Activated CD4-positive, alpha-beta memory T cell treated with anti-CD3 and anti-CD28 coated beads, Interleukin-2, amount 10 ng/mL, durations not matched to agents 7 days and 5 days (primary cell): Measurements from ENCODE around the gene TFAP2A. TPM values are rescaled to one million over a fixed set of nuclear protein-coding genes. Genes with fewer than 3 reads are reported as not detected.

Experiments used
- CTCF ChIA-PET: fragments of 350-600 bp; sonication (Branson Sonifier 250); formaldehyde crosslinking; loops from one replicate; lab custom pipeline; 2021; ENCODE audit warnings: antibody characterized with exemption, inconsistent platforms; lab: Charles Lee
- POLR2A ChIA-PET: fragments of 350-600 bp; sonication (Branson Sonifier 250); formaldehyde crosslinking; loops from one replicate; lab custom pipeline; 2021; ENCODE audit warnings: antibody characterized with exemption; lab: Charles Lee
- DNase-seq: peaks from one replicate; pipeline ENCODE4 v3.0.0-alpha.2; 2020
- H3K27ac Mint-ChIP-seq: one replicate; pipeline ENCODE4 v1.8.0; 2021; ENCODE audit warnings: mild to moderate bottlenecking, mixed read lengths
- H3K27me3 Mint-ChIP-seq: one replicate; pipeline ENCODE4 v1.8.0; 2021; ENCODE audit warnings: mixed read lengths
- H3K36me3 Mint-ChIP-seq: one replicate; pipeline ENCODE4 v1.8.0; 2021; ENCODE audit warnings: low read depth, mixed read lengths
- H3K4me1 Mint-ChIP-seq: one replicate; pipeline ENCODE4 v1.8.0; 2021; ENCODE audit warnings: mixed read lengths
- H3K4me3 Mint-ChIP-seq: one replicate; pipeline ENCODE4 v1.8.0; 2021; ENCODE audit warnings: mild to moderate bottlenecking, mixed read lengths
- H3K9me3 Mint-ChIP-seq: one replicate; pipeline ENCODE4 v1.8.0; 2021; ENCODE audit warnings: mixed read lengths
- total RNA-seq, 2 experiments: library from RNA; stranded (reverse); gene quantifications; one replicate each; pipeline ENCODE4 v1.2.3, GENCODE V29; 2021

TFAP2A gene
- total RNA-seq, 2 experiments from 2014 or later = 0.20 TPM; not detected in 1

GRCh38 chr6:10413850-10414738 lies 780 bp downstream of the TFAP2A start:
- POLR2A ChIA-PET = interaction anchor here (1.4 to 2.4 kb wide), 2 partner anchors 8 to 14 kb away, joined by 3 to 6 read pairs; no protein-coding TSS in a partner anchor
- Mint-ChIP-seq H3K4me3 (peak overlapping the region; percentile 85), H3K27ac (peak overlapping the region; percentile 55), H3K27me3 (peaks cover 90% of the 10 kb centered on the region), H3K36me3 (peaks cover 45% of the 10 kb centered on the region), H3K4me1 (peaks cover 41% of the 10 kb centered on the region), H3K9me3 (peaks cover 3% of the 10 kb centered on the region)
- no peak for DNase-seq
- CTCF ChIA-PET = interaction anchor here (0.6 to 1.9 kb wide), 5 partner anchors 9 to 22 kb away, joined by 3 to 6 read pairs (median 5); no protein-coding TSS in a partner anchor

- no peak for DNase-seq
- peak overlapping the region; percentile 85 for H3K4me3 Mint-ChIP-seq
- peaks cover 41% of the 10 kb centered on the region for H3K4me1 Mint-ChIP-seq
- H3K27me3 Mint-ChIP-seq = peaks cover 92% of the 10 kb centered on the region
- H3K9me3 Mint-ChIP-seq = peaks cover 3% of the 10 kb centered on the region
- POLR2A ChIA-PET = interaction anchor here (1.4 to 2.4 kb wide), 2 partner anchors 7 to 14 kb away, joined by 3 to 6 read pairs; no protein-coding TSS in a partner anchor
- CTCF ChIA-PET = interaction anchor here (0.7 to 1.3 kb wide), 2 partner anchors 9 to 12 kb away, joined by 3 to 6 read pairs; no protein-coding TSS in a partner anchor
- peaks cover 45% of the 10 kb centered on the region for H3K36me3 Mint-ChIP-seq
- H3K27ac Mint-ChIP-seq = peak overlapping the region; percentile 55
These were observed 1.5 kb downstream of the TFAP2A start for GRCh38 chr6:10413262-10413849.

GRCh38 chr6:10412461-10413261 lies 2.2 kb downstream of the TFAP2A start:
- POLR2A ChIA-PET = interaction anchor here (2.4 kb wide), 1 partner anchor 13 kb away, joined by 6 read pairs; no protein-coding TSS in a partner anchor
- no peak for DNase-seq
- H3K4me1 Mint-ChIP-seq = peaks cover 41% of the 10 kb centered on the region
- H3K4me3 Mint-ChIP-seq = peak overlapping the region; percentile 85
- CTCF ChIA-PET = interaction anchor here (0.7 to 1.3 kb wide), 2 partner anchors 8 to 11 kb away, joined by 3 to 6 read pairs; no protein-coding TSS in a partner anchor
- peaks cover 3% of the 10 kb centered on the region for H3K9me3 Mint-ChIP-seq
- H3K27ac Mint-ChIP-seq = peak overlapping the region; percentile 26
- H3K27me3 Mint-ChIP-seq = peaks cover 90% of the 10 kb centered on the region
- H3K36me3 Mint-ChIP-seq = peaks cover 41% of the 10 kb centered on the region

GRCh38 chr6:10411971-10412460 lies 2.9 kb downstream of the TFAP2A start:
- ChIA-PET CTCF (no interaction called here), POLR2A (no interaction called here)
- Mint-ChIP-seq H3K36me3 (peaks cover 35% of the 10 kb centered on the region), H3K4me1 (peaks cover 37% of the 10 kb centered on the region), H3K9me3 (peaks cover 3% of the 10 kb centered on the region), H3K4me3 (peak overlapping the region; percentile 85), H3K27ac (peak overlapping the region; percentile 1), H3K27me3 (peaks cover 90% of the 10 kb centered on the region)
- peak; percentile 47 for DNase-seq

GRCh38 chr6:10411131-10411970 lies 3.5 kb downstream of the TFAP2A start:
- Mint-ChIP-seq H3K27ac (peak overlapping the region; percentile 31), H3K9me3 (peaks cover 3% of the 10 kb centered on the region), H3K4me1 (peaks cover 37% of the 10 kb centered on the region), H3K4me3 (peak overlapping the region; percentile 85), H3K36me3 (peaks cover 34% of the 10 kb centered on the region), H3K27me3 (peaks cover 89% of the 10 kb centered on the region)
- ChIA-PET POLR2A (no interaction called here), CTCF (no interaction called here)
- no peak for DNase-seq

GRCh38 chr6:10410207-10411050 lies 4.4 kb downstream of the TFAP2A start:
- H3K4me1 Mint-ChIP-seq = peaks cover 37% of the 10 kb centered on the region
- H3K36me3 Mint-ChIP-seq = peaks cover 36% of the 10 kb centered on the region
- ChIA-PET CTCF (no interaction called here), POLR2A (interaction anchor here (0.8 kb wide), 1 partner anchor 19 kb away, joined by 4 read pairs; no protein-coding TSS in a partner anchor)
- H3K27ac Mint-ChIP-seq = peak overlapping the region; percentile 49
- peaks cover 4% of the 10 kb centered on the region for H3K9me3 Mint-ChIP-seq
- no peak for DNase-seq
- H3K27me3 Mint-ChIP-seq = peaks cover 90% of the 10 kb centered on the region
- peak overlapping the region; percentile 85 for H3K4me3 Mint-ChIP-seq

GRCh38 chr6:10409731-10410206 lies 5.1 kb downstream of the TFAP2A start:
- Mint-ChIP-seq H3K27ac (no peak overlapping the region), H3K4me1 (peaks cover 40% of the 10 kb centered on the region), H3K4me3 (peak overlapping the region; percentile 85), H3K9me3 (peaks cover 7% of the 10 kb centered on the region), H3K27me3 (peaks cover 86% of the 10 kb centered on the region), H3K36me3 (peaks cover 36% of the 10 kb centered on the region)
- DNase-seq = no peak
- CTCF ChIA-PET = no interaction called here
- POLR2A ChIA-PET = no interaction called here

GRCh38 chr6:10409233-10409721 lies 5.6 kb downstream of the TFAP2A start:
- no peak overlapping the region for H3K27ac Mint-ChIP-seq
- H3K4me1 Mint-ChIP-seq = peaks cover 41% of the 10 kb centered on the region
- H3K36me3 Mint-ChIP-seq = peaks cover 38% of the 10 kb centered on the region
- CTCF ChIA-PET = no interaction called here
- peak overlapping the region; percentile 43 for H3K4me3 Mint-ChIP-seq
- DNase-seq = no peak
- peaks cover 9% of the 10 kb centered on the region for H3K9me3 Mint-ChIP-seq
- peaks cover 81% of the 10 kb centered on the region for H3K27me3 Mint-ChIP-seq
- POLR2A ChIA-PET = no interaction called here

- H3K4me1 Mint-ChIP-seq = peaks cover 36% of the 10 kb centered on the region
- ChIA-PET POLR2A (no interaction called here), CTCF (no interaction called here)
- peaks cover 73% of the 10 kb centered on the region for H3K27me3 Mint-ChIP-seq
- H3K4me3 Mint-ChIP-seq = no peak overlapping the region
- no peak for DNase-seq
- peaks cover 9% of the 10 kb centered on the region for H3K9me3 Mint-ChIP-seq
- no peak overlapping the region for H3K27ac Mint-ChIP-seq
- H3K36me3 Mint-ChIP-seq = peaks cover 34% of the 10 kb centered on the region
These were observed 6.4 kb downstream of the TFAP2A start for GRCh38 chr6:10408457-10408856.

GRCh38 chr6:10407674-10408054 lies 7.2 kb downstream of the TFAP2A start:
- ChIA-PET CTCF (interaction anchor here (1.6 kb wide), 1 partner anchor 22 kb away, joined by 3 read pairs; no protein-coding TSS in a partner anchor), POLR2A (no interaction called here)
- DNase-seq = no peak
- Mint-ChIP-seq H3K4me1 (peaks cover 34% of the 10 kb centered on the region), H3K27me3 (peaks cover 73% of the 10 kb centered on the region), H3K27ac (no peak overlapping the region), H3K4me3 (no peak overlapping the region), H3K36me3 (peaks cover 28% of the 10 kb centered on the region), H3K9me3 (peaks cover 9% of the 10 kb centered on the region)
